GM10266 (cell line): ENCODE results near the gene MYBPC3.

Source experiments
- DNase-seq: peaks from one replicate; pipeline ENCODE4 v3.0.0; 2012; ENCODE audit errors: extremely low spot score
- TF ChIP-seq, protein P1 (sequence below): IDR thresholded peaks from 2 replicates; pipeline ENCODE4 v1.5.1; 2012; ENCODE audit warnings: mild to moderate bottlenecking, low read depth; ENCODE audit not compliant: control insufficient read depth, insufficient read depth; ENCODE audit errors: missing control alignments

The MYBPC3 gene

DNA sequence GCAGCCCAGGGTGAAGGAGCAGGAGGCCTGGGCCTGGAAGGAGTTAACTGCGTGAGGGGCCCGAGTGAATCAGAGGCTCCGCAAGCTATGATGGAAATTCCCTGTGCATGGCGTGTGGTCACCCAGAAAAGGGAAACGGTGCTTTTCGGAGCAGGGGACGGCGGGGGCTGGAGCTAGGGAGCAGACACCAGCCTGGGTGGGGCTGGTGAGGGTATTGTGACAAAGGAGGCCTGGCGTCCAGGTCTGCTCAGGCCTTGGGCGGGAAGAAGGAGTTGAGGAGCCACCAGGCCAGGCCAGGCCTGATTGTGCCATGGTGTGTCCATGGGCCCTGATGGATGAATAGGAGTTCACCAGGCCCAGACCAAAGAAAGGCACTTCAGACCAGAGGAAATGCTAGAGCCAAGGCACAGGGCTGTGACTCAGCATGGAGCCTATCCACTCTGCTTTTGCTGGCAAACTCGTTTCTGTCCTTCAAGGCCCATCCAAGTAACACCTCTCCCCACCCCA is 38.6 kb upstream of the MYBPC3 start:
- TF ChIP-seq, protein P1, sequence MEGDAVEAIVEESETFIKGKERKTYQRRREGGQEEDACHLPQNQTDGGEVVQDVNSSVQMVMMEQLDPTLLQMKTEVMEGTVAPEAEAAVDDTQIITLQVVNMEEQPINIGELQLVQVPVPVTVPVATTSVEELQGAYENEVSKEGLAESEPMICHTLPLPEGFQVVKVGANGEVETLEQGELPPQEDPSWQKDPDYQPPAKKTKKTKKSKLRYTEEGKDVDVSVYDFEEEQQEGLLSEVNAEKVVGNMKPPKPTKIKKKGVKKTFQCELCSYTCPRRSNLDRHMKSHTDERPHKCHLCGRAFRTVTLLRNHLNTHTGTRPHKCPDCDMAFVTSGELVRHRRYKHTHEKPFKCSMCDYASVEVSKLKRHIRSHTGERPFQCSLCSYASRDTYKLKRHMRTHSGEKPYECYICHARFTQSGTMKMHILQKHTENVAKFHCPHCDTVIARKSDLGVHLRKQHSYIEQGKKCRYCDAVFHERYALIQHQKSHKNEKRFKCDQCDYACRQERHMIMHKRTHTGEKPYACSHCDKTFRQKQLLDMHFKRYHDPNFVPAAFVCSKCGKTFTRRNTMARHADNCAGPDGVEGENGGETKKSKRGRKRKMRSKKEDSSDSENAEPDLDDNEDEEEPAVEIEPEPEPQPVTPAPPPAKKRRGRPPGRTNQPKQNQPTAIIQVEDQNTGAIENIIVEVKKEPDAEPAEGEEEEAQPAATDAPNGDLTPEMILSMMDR, result no peak
- DNase-seq, result no peak

- no peak for DNase-seq
- TF ChIP-seq, protein P1, result no peak
These were observed 37.9 kb upstream of the MYBPC3 start for GRCh38 chr11:47390422-47390760.

DNA sequence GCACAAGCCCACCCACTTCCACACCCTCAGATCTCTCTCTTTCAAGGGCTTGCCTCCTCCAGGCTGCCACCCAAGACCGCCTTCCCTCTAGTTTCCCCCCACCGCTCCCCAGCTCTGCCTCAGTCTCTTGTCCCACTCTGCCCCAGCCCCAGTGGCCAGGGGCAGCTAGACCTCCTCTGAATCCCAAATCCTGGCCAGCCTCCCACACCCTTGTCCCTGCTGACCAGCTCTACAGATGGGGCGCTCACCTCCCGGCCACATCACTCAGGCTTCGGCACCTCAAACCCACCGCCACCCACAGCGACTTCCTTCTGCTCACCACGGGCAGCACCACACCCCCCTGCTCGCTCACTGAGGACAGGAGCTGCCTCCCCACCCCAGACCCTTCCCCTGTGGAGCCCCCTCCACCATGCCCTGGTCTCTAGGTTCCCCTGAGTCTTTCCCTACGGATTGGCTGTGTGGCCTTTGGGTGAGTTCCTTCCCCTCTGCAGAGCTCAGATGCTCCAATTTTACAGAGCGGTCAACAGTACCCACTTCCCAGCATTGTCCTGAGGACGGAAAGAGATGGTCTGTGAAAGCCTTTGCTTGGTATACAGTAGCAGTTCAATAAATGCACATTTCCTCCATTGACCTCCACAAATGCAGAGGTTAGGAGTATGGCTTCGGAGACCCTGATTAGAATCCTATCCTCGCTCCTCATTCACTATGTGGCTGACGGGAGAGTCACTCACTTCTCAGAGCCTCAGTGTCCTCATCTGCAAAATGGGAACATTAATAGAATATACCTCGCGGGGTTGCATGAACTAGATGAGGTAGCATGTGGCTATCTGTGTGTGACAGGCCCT is 37.3 kb upstream of the MYBPC3 start:
- TF ChIP-seq, protein P1, result no peak
- no peak for DNase-seq

- TF ChIP-seq, protein P1, result no peak
- DNase-seq, result no peak
These were observed 36.4 kb upstream of the MYBPC3 start for GRCh38 chr11:47388697-47389576.

- no peak for DNase-seq
- TF ChIP-seq, protein P1, result no peak
These were observed 35.6 kb upstream of the MYBPC3 start for GRCh38 chr11:47387944-47388696.

DNA sequence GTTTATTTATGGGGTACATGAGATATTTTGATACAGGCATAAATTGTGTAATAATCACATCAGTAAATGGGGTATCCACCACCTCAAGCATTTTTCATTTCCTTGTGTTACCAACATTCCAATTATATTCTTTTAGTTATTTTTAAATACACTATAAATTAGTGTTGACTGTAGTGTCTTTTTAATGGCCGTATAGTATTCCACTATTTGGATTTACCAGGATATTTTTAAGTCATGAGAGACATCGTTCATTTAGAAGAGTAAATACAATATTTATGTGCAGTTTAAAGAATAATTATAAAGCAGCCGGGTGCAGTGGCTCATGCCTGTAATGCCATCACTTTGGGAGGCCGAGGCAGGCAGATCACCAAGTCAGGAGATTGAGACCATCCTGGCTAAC is 32.0 kb upstream of the MYBPC3 start:
- no peak for DNase-seq
- TF ChIP-seq, protein P1, result no peak
